ENCODE data around the gene GPR68. TPM values are rescaled to one million over a fixed set of nuclear protein-coding genes. Genes with fewer than 3 reads are reported as not detected.
A peak's percentile ranks its signal among the peaks of the same experiment; 100 is the strongest.

Gene GPR68
- total RNA-seq, 2 donors from 2014 or later, result 0.26 TPM; not detected in 1

GRCh38 chr14:91263329-91263728, 18.8 kb upstream of the GPR68 start:
- Histone ChIP-seq H3K4me3 (no peak overlapping the region), H3K36me3 (replicated peaks in 1 of 2; ENCODE audit: insufficient read depth in 1 of 2, low read depth in 2 of 2) (no peaks in the 10 kb centered on the region), H3K27me3 (no peaks in the 10 kb centered on the region), H3K4me1 (peaks cover 11% of the 10 kb centered on the region), H3K9me3 (no peaks in the 10 kb centered on the region), H3K27ac (no peak overlapping the region)
- ATAC-seq, result no peak
- WGBS, 2 donors, result 89 to 90% methylated on average over 2 of the region's 2 CpGs
- no peak for DNase-seq
- intact Hi-C loops (cut with DNase I), result no loop called here
- TF ChIP-seq POLR2A (IDR thresholded peaks at IDR 0.05), result no peak
- TF ChIP-seq, protein P1, sequence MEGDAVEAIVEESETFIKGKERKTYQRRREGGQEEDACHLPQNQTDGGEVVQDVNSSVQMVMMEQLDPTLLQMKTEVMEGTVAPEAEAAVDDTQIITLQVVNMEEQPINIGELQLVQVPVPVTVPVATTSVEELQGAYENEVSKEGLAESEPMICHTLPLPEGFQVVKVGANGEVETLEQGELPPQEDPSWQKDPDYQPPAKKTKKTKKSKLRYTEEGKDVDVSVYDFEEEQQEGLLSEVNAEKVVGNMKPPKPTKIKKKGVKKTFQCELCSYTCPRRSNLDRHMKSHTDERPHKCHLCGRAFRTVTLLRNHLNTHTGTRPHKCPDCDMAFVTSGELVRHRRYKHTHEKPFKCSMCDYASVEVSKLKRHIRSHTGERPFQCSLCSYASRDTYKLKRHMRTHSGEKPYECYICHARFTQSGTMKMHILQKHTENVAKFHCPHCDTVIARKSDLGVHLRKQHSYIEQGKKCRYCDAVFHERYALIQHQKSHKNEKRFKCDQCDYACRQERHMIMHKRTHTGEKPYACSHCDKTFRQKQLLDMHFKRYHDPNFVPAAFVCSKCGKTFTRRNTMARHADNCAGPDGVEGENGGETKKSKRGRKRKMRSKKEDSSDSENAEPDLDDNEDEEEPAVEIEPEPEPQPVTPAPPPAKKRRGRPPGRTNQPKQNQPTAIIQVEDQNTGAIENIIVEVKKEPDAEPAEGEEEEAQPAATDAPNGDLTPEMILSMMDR (IDR thresholded peaks at IDR 0.05), result no peak

GRCh38 chr14:91261986-91262549, 17.6 kb upstream of the GPR68 start:
- no peaks in the 10 kb centered on the region for H3K9me3 ChIP-seq
- H3K36me3 ChIP-seq (replicated peaks in 1 of 2; ENCODE audit: insufficient read depth in 1 of 2, low read depth in 2 of 2), result no peaks in the 10 kb centered on the region
- no peak for TF ChIP-seq POLR2A (IDR thresholded peaks at IDR 0.05)
- TF ChIP-seq, protein P1 (IDR thresholded peaks at IDR 0.05), result no peak
- no peak overlapping the region for H3K4me3 ChIP-seq
- ATAC-seq, result no peak
- intact Hi-C loops (cut with DNase I), result no loop called here
- no peak overlapping the region for H3K27ac ChIP-seq
- peaks cover 11% of the 10 kb centered on the region for H3K4me1 ChIP-seq
- 86 to 89% methylated on average over 11 of the region's 11 CpGs for WGBS, 2 donors
- no peak for DNase-seq
- no peaks in the 10 kb centered on the region for H3K27me3 ChIP-seq

GRCh38 chr14:91261115-91261514, 16.6 kb upstream of the GPR68 start:
- H3K4me3 ChIP-seq, result no peak overlapping the region
- WGBS, 2 donors, result 94 to 95% methylated on average over 5 of the region's 5 CpGs
- TF ChIP-seq, protein P1 (IDR thresholded peaks at IDR 0.05), result no peak
- no peak for TF ChIP-seq POLR2A (IDR thresholded peaks at IDR 0.05)
- ATAC-seq (no peak), DNase-seq (no peak)
- no peaks in the 10 kb centered on the region for H3K9me3 ChIP-seq
- peaks cover 11% of the 10 kb centered on the region for H3K4me1 ChIP-seq
- no peaks in the 10 kb centered on the region for H3K36me3 ChIP-seq (replicated peaks in 1 of 2; ENCODE audit: insufficient read depth in 1 of 2, low read depth in 2 of 2)
- intact Hi-C loops (cut with DNase I), result no loop called here
- H3K27ac ChIP-seq, result no peak overlapping the region
- H3K27me3 ChIP-seq, result no peaks in the 10 kb centered on the region

DNA sequence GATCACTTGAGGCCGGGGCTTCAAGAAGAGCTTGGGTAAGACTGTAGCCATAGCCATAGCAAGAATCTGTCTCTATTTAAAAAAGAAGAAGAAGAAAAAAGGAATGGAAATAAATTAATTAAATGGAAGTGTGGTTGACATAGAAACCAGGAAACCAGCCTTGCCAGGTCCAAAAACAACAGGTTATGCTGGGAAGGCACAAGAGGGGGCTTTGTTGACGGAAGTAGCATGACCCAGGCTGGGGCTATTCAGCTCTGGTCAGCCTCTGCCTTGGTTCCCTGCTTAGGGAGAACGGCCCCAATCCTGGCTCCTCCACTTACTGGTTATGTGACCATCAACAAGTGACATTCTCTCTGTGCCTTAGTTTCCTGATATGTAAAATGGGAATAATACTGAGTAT, 14.4 kb upstream of the GPR68 start:
- Histone ChIP-seq H3K27ac (no peak overlapping the region), H3K4me3 (no peak overlapping the region), H3K27me3 (no peaks in the 10 kb centered on the region), H3K4me1 (peaks cover 2% of the 10 kb centered on the region), H3K9me3 (no peaks in the 10 kb centered on the region), H3K36me3 (replicated peaks in 1 of 2; ENCODE audit: insufficient read depth in 1 of 2, low read depth in 2 of 2) (no peaks in the 10 kb centered on the region)
- DNase-seq (no peak), ATAC-seq (no peak)
- intact Hi-C loops (cut with DNase I), result no loop called here
- TF ChIP-seq POLR2A (IDR thresholded peaks at IDR 0.05), result no peak
- TF ChIP-seq, protein P1 (IDR thresholded peaks at IDR 0.05), result no peak
- WGBS, 2 donors, result 86 to 88% methylated on average over 3 of the region's 3 CpGs

- Histone ChIP-seq H3K4me3 (no peak overlapping the region), H3K4me1 (peaks cover 6% of the 10 kb centered on the region), H3K9me3 (no peaks in the 10 kb centered on the region), H3K36me3 (replicated peaks in 1 of 2; ENCODE audit: insufficient read depth in 1 of 2, low read depth in 2 of 2) (no peaks in the 10 kb centered on the region), H3K27me3 (no peaks in the 10 kb centered on the region), H3K27ac (no peak overlapping the region)
- intact Hi-C loops (cut with DNase I), result no loop called here
- DNase-seq, result peak in 1 of 4 donors; percentile 36
- ATAC-seq, result no peak
- WGBS, 2 donors, result 70 to 75% methylated on average over 15 to 16 of the region's 16 CpGs
- TF ChIP-seq, protein P1 (IDR thresholded peaks at IDR 0.05), result no peak
- TF ChIP-seq POLR2A (IDR thresholded peaks at IDR 0.05), result no peak
Measured at GRCh38 chr14:91258011-91258618, 13.6 kb upstream of the GPR68 start.

All from body of pancreas (tissue), 4 donors.